Peyer's patch (tissue), 4 donors: Measurements from ENCODE around the gene MSLN. TPM values are rescaled to one million over a fixed set of nuclear protein-coding genes. Genes with fewer than 3 reads are reported as not detected.
"Not testable (repeated sequence)": the region's sequence is repeated elsewhere in the genome, so short reads cannot be mapped to it uniquely, and the experiment has no call there.

ENCODE experiments used
- DNase-seq, 3 donors: peaks; one replicate each; pipeline ENCODE4 v3.0.0-alpha.2; 2017 to 2019
- H3K27ac ChIP-seq, 4 donors: fragments of 200-600 bp; sonication (generic); one replicate each; pipeline ENCODE4 v1.5.1; 2016 to 2019
- H3K27me3 ChIP-seq, 2 donors: fragments of 200-600 bp; sonication (generic); one replicate each; pipeline ENCODE4 v1.5.1; 2019
- H3K36me3 ChIP-seq, 3 donors: fragments of 200-600 bp; sonication (generic); one replicate each; pipeline ENCODE4 v1.5.1; 2016 to 2019
- H3K4me1 ChIP-seq, 4 donors: fragments of 200-600 bp; sonication (generic); one replicate each; pipeline ENCODE4 v1.5.1; 2016 to 2019
- H3K4me3 ChIP-seq, 4 donors: fragments of 200-600 bp; sonication (generic); 1 replicate in 3 of 4; 2 replicates in 1 of 4; pipeline ENCODE4 v1.5.1; 2016 to 2019; ENCODE audit warnings: mild to moderate bottlenecking in 1 of 4
- H3K9me3 ChIP-seq, 4 donors: fragments of 200-600 bp; sonication (generic); one replicate each; pipeline ENCODE4 v1.5.1; 2016 to 2019; ENCODE audit warnings: mild to moderate bottlenecking in 1 of 4
- CTCF ChIP-seq, 6 experiments: fragments of 450-650 bp in 4 of 6; fragments of 200-600 bp in 2 of 6; sonication (generic) in 1 of 6; IDR thresholded peaks; one replicate each; pipeline ENCODE4 v1.5.1; 2017 to 2019; ENCODE audit warnings: antibody characterized with exemption in 6 of 6, mild to moderate bottlenecking in 3 of 6, moderate library complexity in 1 of 6
- POLR2A ChIP-seq, 2 donors: fragments of 450-650 bp; IDR thresholded peaks; one replicate each; pipeline ENCODE4 v1.5.1; 2017; ENCODE audit warnings: antibody characterized with exemption in 2 of 2, mild to moderate bottlenecking in 2 of 2, moderate library complexity in 2 of 2
- total RNA-seq, 4 donors: library from RNA; depleted of rRNA; stranded (reverse); fragments of >200 nt; gene quantifications; one replicate each; pipeline ENCODE4 v1.1.0, GENCODE V29; 2016

MSLN gene
- total RNA-seq, 4 donors from 2014 or later = 2.6 to 7.7 (median 5.4) TPM; not detected in 1

- Histone ChIP-seq H3K36me3 (no peaks in the 10 kb centered on the region), H3K4me3 (no peak overlapping the region), H3K9me3 (no peaks in the 10 kb centered on the region), H3K4me1 (no peaks in the 10 kb centered on the region), H3K27me3 (no peaks in the 10 kb centered on the region), H3K27ac (no peak overlapping the region)
- no peak for TF ChIP-seq POLR2A (IDR thresholded peaks at IDR 0.05)
- no peak for TF ChIP-seq CTCF (IDR thresholded peaks at IDR 0.05)
- no peak for DNase-seq
Measured at GRCh38 chr16:769934-770333, 9.4 kb downstream of the MSLN start.

- Histone ChIP-seq H3K27ac (no peak overlapping the region), H3K4me1 (no peaks in the 10 kb centered on the region), H3K9me3 (no peaks in the 10 kb centered on the region), H3K27me3 (no peaks in the 10 kb centered on the region), H3K4me3 (no peak overlapping the region), H3K36me3 (no peaks in the 10 kb centered on the region)
- TF ChIP-seq CTCF (IDR thresholded peaks at IDR 0.05) (no peak), POLR2A (IDR thresholded peaks at IDR 0.05) (no peak)
- DNase-seq = no peak
Measured at GRCh38 chr16:770411-770810, 9.9 kb downstream of the MSLN start.

- DNase-seq = no peak
- no peak overlapping the region for H3K4me3 ChIP-seq
- H3K27ac ChIP-seq = no peak overlapping the region
- no peaks in the 10 kb centered on the region for H3K9me3 ChIP-seq
- no peaks in the 10 kb centered on the region for H3K27me3 ChIP-seq
- no peaks in the 10 kb centered on the region for H3K4me1 ChIP-seq
- TF ChIP-seq POLR2A (IDR thresholded peaks at IDR 0.05) (no peak), CTCF (IDR thresholded peaks at IDR 0.05) (no peak)
- no peaks in the 10 kb centered on the region for H3K36me3 ChIP-seq
Measured at GRCh38 chr16:772959-773358, 12.4 kb downstream of the MSLN start.

- no peak overlapping the region for H3K27ac ChIP-seq
- no peak for DNase-seq
- TF ChIP-seq POLR2A (IDR thresholded peaks at IDR 0.05) (no peak), CTCF (IDR thresholded peaks at IDR 0.05) (no peak)
Measured at GRCh38 chr16:774086-775001, 13.8 kb downstream of the MSLN start.

GRCh38 chr16:775236-775796, 14.8 kb downstream of the MSLN start:
- Histone ChIP-seq H3K4me1 (no peaks in the 10 kb centered on the region), H3K27ac (no peak overlapping the region), H3K9me3 (no peaks in the 10 kb centered on the region), H3K27me3 (no peaks in the 10 kb centered on the region), H3K4me3 (no peak overlapping the region), H3K36me3 (no peaks in the 10 kb centered on the region)
- no peak for DNase-seq
- TF ChIP-seq POLR2A (IDR thresholded peaks at IDR 0.05) = no peak
- no peak for TF ChIP-seq CTCF (IDR thresholded peaks at IDR 0.05)

More at GRCh38 chr16:774086-775001, 13.8 kb downstream of the MSLN start:
- H3K27me3 ChIP-seq = no peaks in the 10 kb centered on the region
- H3K36me3 ChIP-seq = no peaks in the 10 kb centered on the region
- no peaks in the 10 kb centered on the region for H3K9me3 ChIP-seq
- H3K4me3 ChIP-seq = no peak overlapping the region
- H3K4me1 ChIP-seq = no peaks in the 10 kb centered on the region

GRCh38 chr16:776298-776697, 15.8 kb downstream of the MSLN start:
- not testable (repeated sequence) for H3K9me3 ChIP-seq, H3K27ac ChIP-seq, DNase-seq, H3K4me1 ChIP-seq, H3K4me3 ChIP-seq, H3K27me3 ChIP-seq, H3K36me3 ChIP-seq
